ENCODE data around the gene CCNE1.

The CCNE1 gene

GRCh38 chr19:29812080-29812880 is 489 bp downstream of the CCNE1 start:
- H3K4me1 ChIP-seq, result peaks cover 0 to 16% (median 10%) of the 10 kb centered on the region in 4 donors
- no peak for TF ChIP-seq CTCF (IDR thresholded peaks at IDR 0.05)
- peak overlapping the region; percentile 54 to 75 for H3K4me3 ChIP-seq
- H3K27ac ChIP-seq, result no peak overlapping the region
- intact Hi-C loops (cut with DNase I; ENCODE audit: low total_unique reads), result loop anchor here (2.0 kb wide), 1 partner anchor 65 kb away; no protein-coding TSS in a partner anchor
- peak in 1 of 2 donors; percentile 69 for DNase-seq
- H3K27me3 ChIP-seq, result no peaks in the 10 kb centered on the region
- H3K9me3 ChIP-seq, result no peaks in the 10 kb centered on the region
- no peaks in the 10 kb centered on the region for H3K36me3 ChIP-seq

DNA sequence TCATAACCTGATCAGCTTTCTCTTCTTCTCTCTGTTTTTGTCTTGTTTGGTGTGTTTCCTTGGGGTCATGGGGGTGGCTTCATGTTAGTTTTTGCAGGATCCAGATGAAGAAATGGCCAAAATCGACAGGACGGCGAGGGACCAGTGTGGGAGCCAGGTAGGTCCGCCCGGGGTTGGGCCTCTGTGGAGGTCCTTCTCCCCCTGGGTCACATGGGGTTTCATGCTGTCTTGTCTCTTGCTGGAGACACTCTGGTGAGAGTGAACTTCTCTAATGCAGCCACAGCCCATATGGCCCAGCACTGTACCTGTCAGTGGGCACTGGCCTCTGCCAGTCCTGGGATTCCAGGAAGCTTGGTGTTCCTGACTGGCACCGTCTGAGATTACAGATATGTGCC is 1.1 kb downstream of the CCNE1 start:
- Histone ChIP-seq H3K36me3 (no peaks in the 10 kb centered on the region), H3K4me1 (peaks cover 0 to 16% (median 10%) of the 10 kb centered on the region in 4 donors)

GRCh38 chr19:29813642-29814041 is 1.9 kb downstream of the CCNE1 start:
- intact Hi-C loops (cut with DNase I; ENCODE audit: low total_unique reads), result loop anchor here (2.0 kb wide), 1 partner anchor 63 kb away; no protein-coding TSS in a partner anchor
- Histone ChIP-seq H3K27me3 (no peaks in the 10 kb centered on the region), H3K27ac (no peak overlapping the region), H3K4me1 (peaks cover 0 to 16% (median 10%) of the 10 kb centered on the region in 4 donors), H3K9me3 (no peaks in the 10 kb centered on the region), H3K36me3 (no peaks in the 10 kb centered on the region), H3K4me3 (no peak overlapping the region)
- TF ChIP-seq CTCF (IDR thresholded peaks at IDR 0.05), result no peak
- DNase-seq, result peak in 1 of 2 donors; percentile 20

More for the DNA sequence above, 1.1 kb downstream of the CCNE1 start:
- no peak for TF ChIP-seq CTCF (IDR thresholded peaks at IDR 0.05)
- intact Hi-C loops (cut with DNase I; ENCODE audit: low total_unique reads), result loop anchor here (2.0 kb wide), 1 partner anchor 64 kb away; no protein-coding TSS in a partner anchor
- no peaks in the 10 kb centered on the region for H3K27me3 ChIP-seq
- H3K9me3 ChIP-seq, result no peaks in the 10 kb centered on the region
- no peak for DNase-seq
- peak overlapping the region in 1 of 2 donors; percentile 75 for H3K4me3 ChIP-seq
- H3K27ac ChIP-seq, result no peak overlapping the region

GRCh38 chr19:29815231-29815630 is 3.4 kb downstream of the CCNE1 start:
- H3K27ac ChIP-seq, result no peak overlapping the region
- no peak for TF ChIP-seq CTCF (IDR thresholded peaks at IDR 0.05)
- H3K9me3 ChIP-seq, result no peaks in the 10 kb centered on the region
- no peaks in the 10 kb centered on the region for H3K27me3 ChIP-seq
- H3K36me3 ChIP-seq, result no peaks in the 10 kb centered on the region
- no peak for DNase-seq
- intact Hi-C loops (cut with DNase I; ENCODE audit: low total_unique reads), result no loop called here
- peaks cover 0 to 16% (median 10%) of the 10 kb centered on the region in 4 donors for H3K4me1 ChIP-seq
- H3K4me3 ChIP-seq, result no peak overlapping the region

- intact Hi-C loops (cut with DNase I; ENCODE audit: low total_unique reads), result no loop called here
- H3K4me1 ChIP-seq, result peaks cover 0 to 5% (median 3%) of the 10 kb centered on the region in 4 donors
- no peak overlapping the region for H3K4me3 ChIP-seq
- no peak overlapping the region for H3K27ac ChIP-seq
- no peaks in the 10 kb centered on the region for H3K9me3 ChIP-seq
- no peak for DNase-seq
- no peak for TF ChIP-seq CTCF (IDR thresholded peaks at IDR 0.05)
- no peaks in the 10 kb centered on the region for H3K36me3 ChIP-seq
- no peaks in the 10 kb centered on the region for H3K27me3 ChIP-seq
Measured at GRCh38 chr19:29817316-29817715, 5.5 kb downstream of the CCNE1 start.
